ENCODE measurements around the gene INSYN2B. TPM values are rescaled to one million over a fixed set of nuclear protein-coding genes. Genes with fewer than 3 reads are reported as not detected.
A peak's percentile ranks its signal among the peaks of the same experiment; 100 is the strongest.

Gene INSYN2B
- total RNA-seq, 5 donors from 2014 or later (not counting 1 experiment from before 2014, with no cell fraction given), result not detected

- H3K4me3 Mint-ChIP-seq, result no peak overlapping the region
- no peak for DNase-seq
- Histone ChIP-seq H3K4me3 (ENCODE audit: control insufficient read depth in 1 of 2, extremely low read depth in 1 of 2, low read length in 1 of 2) (no peak overlapping the region), H3K4me1 (ENCODE audit: control insufficient read depth in 1 of 2, extremely low read depth in 1 of 2, insufficient read depth in 2 of 2, low read length in 2 of 2) (no peaks in the 10 kb centered on the region), H3K27me3 (replicated peaks in 1 of 2; ENCODE audit: control insufficient read depth in 2 of 2, extremely low read depth in 1 of 2, insufficient read depth in 2 of 2, low read length in 1 of 2) (no peaks in the 10 kb centered on the region), H3K9me3 (no peaks in the 10 kb centered on the region), H3K27ac (ENCODE audit: low read length) (no peak overlapping the region), H3K36me3 (ENCODE audit: control insufficient read depth in 2 of 2, extremely low read depth in 1 of 2, insufficient read depth in 1 of 2, low read length in 1 of 2) (peaks cover 0 to 10% of the 10 kb centered on the region in 2 donors)
- ATAC-seq (replicated peaks in 1 of 4), result no peak
- ChIA-PET POLR2A (no interaction called here), CTCF (no interaction called here)
- peaks cover 7 to 21% (median 10%) of the 10 kb centered on the region in 3 donors for H3K4me1 Mint-ChIP-seq
- no peak overlapping the region for H3K27ac Mint-ChIP-seq
- no CpG with 5 or more reads among the region's 4 CpGs for WGBS (ENCODE audit: insufficient coverage)
- peaks cover 38% of the 10 kb centered on the region for H3K36me3 Mint-ChIP-seq
- no peaks in the 10 kb centered on the region for H3K27me3 Mint-ChIP-seq
- H3K9me3 Mint-ChIP-seq, result no peaks in the 10 kb centered on the region
These were observed 37.3 kb downstream of the INSYN2B start for GRCh38 chr5:169943026-169943425.

- CTCF ChIA-PET, result no interaction called here
- H3K4me3 ChIP-seq (ENCODE audit: control insufficient read depth in 1 of 2, extremely low read depth in 1 of 2, low read length in 1 of 2), result no peak overlapping the region
- H3K27ac Mint-ChIP-seq, result peak overlapping the region in 1 of 2 donors; percentile 58
- no peak overlapping the region for H3K27ac ChIP-seq (ENCODE audit: low read length)
- POLR2A ChIA-PET, result no interaction called here
- no peaks in the 10 kb centered on the region for H3K27me3 ChIP-seq (replicated peaks in 1 of 2; ENCODE audit: control insufficient read depth in 2 of 2, extremely low read depth in 1 of 2, insufficient read depth in 2 of 2, low read length in 1 of 2)
- H3K4me3 Mint-ChIP-seq, result no peak overlapping the region
- no peaks in the 10 kb centered on the region for H3K9me3 ChIP-seq
- H3K4me1 ChIP-seq (ENCODE audit: control insufficient read depth in 1 of 2, extremely low read depth in 1 of 2, insufficient read depth in 2 of 2, low read length in 2 of 2), result no peaks in the 10 kb centered on the region
- no CpG with 5 or more reads among the region's 1 CpG for WGBS (ENCODE audit: insufficient coverage)
- ATAC-seq (replicated peaks in 1 of 4), result no peak
- peaks cover 34% of the 10 kb centered on the region for H3K36me3 Mint-ChIP-seq
- H3K36me3 ChIP-seq (ENCODE audit: control insufficient read depth in 2 of 2, extremely low read depth in 1 of 2, insufficient read depth in 1 of 2, low read length in 1 of 2), result peaks cover 0 to 2% of the 10 kb centered on the region in 2 donors
- peaks cover 9 to 21% (median 12%) of the 10 kb centered on the region in 3 donors for H3K4me1 Mint-ChIP-seq
- no peaks in the 10 kb centered on the region for H3K9me3 Mint-ChIP-seq
- H3K27me3 Mint-ChIP-seq, result no peaks in the 10 kb centered on the region
- DNase-seq, result no peak
These were observed 38.1 kb downstream of the INSYN2B start for GRCh38 chr5:169942181-169942580.

GRCh38 chr5:169941542-169941941, 38.8 kb downstream of the INSYN2B start:
- no peaks in the 10 kb centered on the region for H3K27me3 Mint-ChIP-seq
- H3K36me3 ChIP-seq (ENCODE audit: control insufficient read depth in 2 of 2, extremely low read depth in 1 of 2, insufficient read depth in 1 of 2, low read length in 1 of 2), result peaks cover 0 to 2% of the 10 kb centered on the region in 2 donors
- H3K9me3 ChIP-seq, result no peaks in the 10 kb centered on the region
- no peak overlapping the region for H3K4me3 ChIP-seq (ENCODE audit: control insufficient read depth in 1 of 2, extremely low read depth in 1 of 2, low read length in 1 of 2)
- H3K9me3 Mint-ChIP-seq, result no peaks in the 10 kb centered on the region
- H3K4me1 Mint-ChIP-seq, result peaks cover 8 to 21% (median 15%) of the 10 kb centered on the region in 3 donors
- DNase-seq (no peak), ATAC-seq (replicated peaks in 1 of 4) (no peak)
- H3K27ac ChIP-seq (ENCODE audit: low read length), result no peak overlapping the region
- peak overlapping the region in 1 of 2 donors; percentile 25 for H3K27ac Mint-ChIP-seq
- H3K4me1 ChIP-seq (ENCODE audit: control insufficient read depth in 1 of 2, extremely low read depth in 1 of 2, insufficient read depth in 2 of 2, low read length in 2 of 2), result no peaks in the 10 kb centered on the region
- no peaks in the 10 kb centered on the region for H3K27me3 ChIP-seq (replicated peaks in 1 of 2; ENCODE audit: control insufficient read depth in 2 of 2, extremely low read depth in 1 of 2, insufficient read depth in 2 of 2, low read length in 1 of 2)
- WGBS (ENCODE audit: insufficient coverage), result 97% methylated on average over 7 of the region's 7 CpGs
- ChIA-PET POLR2A (no interaction called here), CTCF (no interaction called here)
- peaks cover 35% of the 10 kb centered on the region for H3K36me3 Mint-ChIP-seq
- H3K4me3 Mint-ChIP-seq, result no peak overlapping the region

GRCh38 chr5:169939731-169940130, 40.6 kb downstream of the INSYN2B start:
- POLR2A ChIA-PET, result no interaction called here

GRCh38 chr5:169938439-169938838, 41.9 kb downstream of the INSYN2B start:
- no CpG with 5 or more reads among the region's 2 CpGs for WGBS (ENCODE audit: insufficient coverage)
- Histone ChIP-seq H3K9me3 (no peaks in the 10 kb centered on the region), H3K27ac (ENCODE audit: low read length) (no peak overlapping the region), H3K4me1 (ENCODE audit: control insufficient read depth in 1 of 2, extremely low read depth in 1 of 2, insufficient read depth in 2 of 2, low read length in 2 of 2) (peaks cover 4 to 8% of the 10 kb centered on the region in 2 experiments), H3K27me3 (replicated peaks in 1 of 2; ENCODE audit: control insufficient read depth in 2 of 2, extremely low read depth in 1 of 2, insufficient read depth in 2 of 2, low read length in 1 of 2) (no peaks in the 10 kb centered on the region), H3K4me3 (ENCODE audit: control insufficient read depth in 1 of 2, extremely low read depth in 1 of 2, low read length in 1 of 2) (no peak overlapping the region), H3K36me3 (ENCODE audit: control insufficient read depth in 2 of 2, extremely low read depth in 1 of 2, insufficient read depth in 1 of 2, low read length in 1 of 2) (peaks cover 0 to 7% of the 10 kb centered on the region in 2 donors)
- Mint-ChIP-seq H3K27me3 (no peaks in the 10 kb centered on the region), H3K36me3 (peaks cover 43% of the 10 kb centered on the region), H3K9me3 (no peaks in the 10 kb centered on the region), H3K4me1 (peaks cover 31 to 42% (median 34%) of the 10 kb centered on the region in 3 donors), H3K27ac (no peak overlapping the region), H3K4me3 (no peak overlapping the region)
- DNase-seq (no peak), ATAC-seq (replicated peaks in 1 of 4) (no peak)
- POLR2A ChIA-PET, result no interaction called here
- CTCF ChIA-PET, result no interaction called here

More at GRCh38 chr5:169939731-169940130, 40.6 kb downstream of the INSYN2B start:
- Mint-ChIP-seq H3K27ac (no peak overlapping the region), H3K4me1 (peaks cover 19 to 31% (median 21%) of the 10 kb centered on the region in 3 donors), H3K9me3 (no peaks in the 10 kb centered on the region), H3K36me3 (peaks cover 37% of the 10 kb centered on the region), H3K27me3 (no peaks in the 10 kb centered on the region), H3K4me3 (no peak overlapping the region)
- H3K27ac ChIP-seq (ENCODE audit: low read length), result no peak overlapping the region
- DNase-seq (no peak), ATAC-seq (replicated peaks in 1 of 4) (no peak)
- no peaks in the 10 kb centered on the region for H3K9me3 ChIP-seq
- no peak overlapping the region for H3K4me3 ChIP-seq (ENCODE audit: control insufficient read depth in 1 of 2, extremely low read depth in 1 of 2, low read length in 1 of 2)
- H3K27me3 ChIP-seq (replicated peaks in 1 of 2; ENCODE audit: control insufficient read depth in 2 of 2, extremely low read depth in 1 of 2, insufficient read depth in 2 of 2, low read length in 1 of 2), result no peaks in the 10 kb centered on the region
- CTCF ChIA-PET, result interaction anchor here in 1 of 2 donors (0.8 kb wide), 1 partner anchor 206 kb away, joined by 3 read pairs; no protein-coding TSS in a partner anchor
- WGBS (ENCODE audit: insufficient coverage), result 100% methylated on average over 1 of the region's 2 CpGs
- peaks cover 0 to 2% of the 10 kb centered on the region in 2 donors for H3K36me3 ChIP-seq (ENCODE audit: control insufficient read depth in 2 of 2, extremely low read depth in 1 of 2, insufficient read depth in 1 of 2, low read length in 1 of 2)
- peaks cover 4 to 8% of the 10 kb centered on the region in 2 experiments for H3K4me1 ChIP-seq (ENCODE audit: control insufficient read depth in 1 of 2, extremely low read depth in 1 of 2, insufficient read depth in 2 of 2, low read length in 2 of 2)

- WGBS (ENCODE audit: insufficient coverage), result no CpG with 5 or more reads among the region's 5 CpGs
- no peaks in the 10 kb centered on the region for H3K9me3 ChIP-seq
- Mint-ChIP-seq H3K4me1 (peaks cover 51 to 63% (median 52%) of the 10 kb centered on the region in 3 donors), H3K4me3 (no peak overlapping the region), H3K27me3 (no peaks in the 10 kb centered on the region), H3K36me3 (peaks cover 60% of the 10 kb centered on the region), H3K9me3 (no peaks in the 10 kb centered on the region), H3K27ac (peak overlapping the region; percentile 3 to 46)
- no peak overlapping the region for H3K4me3 ChIP-seq (ENCODE audit: control insufficient read depth in 1 of 2, extremely low read depth in 1 of 2, low read length in 1 of 2)
- no peaks in the 10 kb centered on the region for H3K27me3 ChIP-seq (replicated peaks in 1 of 2; ENCODE audit: control insufficient read depth in 2 of 2, extremely low read depth in 1 of 2, insufficient read depth in 2 of 2, low read length in 1 of 2)
- H3K27ac ChIP-seq (ENCODE audit: low read length), result no peak overlapping the region
- peaks cover 4 to 15% of the 10 kb centered on the region in 2 experiments for H3K4me1 ChIP-seq (ENCODE audit: control insufficient read depth in 1 of 2, extremely low read depth in 1 of 2, insufficient read depth in 2 of 2, low read length in 2 of 2)
- ATAC-seq (replicated peaks in 1 of 4) (no peak), DNase-seq (no peak)
- ChIA-PET CTCF (no interaction called here), POLR2A (no interaction called here)
- peaks cover 9 to 15% of the 10 kb centered on the region in 2 donors for H3K36me3 ChIP-seq (ENCODE audit: control insufficient read depth in 2 of 2, extremely low read depth in 1 of 2, insufficient read depth in 1 of 2, low read length in 1 of 2)
These were observed 44.5 kb downstream of the INSYN2B start for GRCh38 chr5:169935762-169936161.

- CTCF ChIA-PET, result no interaction called here
- DNase-seq (no peak), ATAC-seq (replicated peaks in 1 of 4) (peak in 1 of 4 experiments; percentile 15)
- Histone ChIP-seq H3K9me3 (no peaks in the 10 kb centered on the region), H3K4me3 (ENCODE audit: control insufficient read depth in 1 of 2, extremely low read depth in 1 of 2, low read length in 1 of 2) (no peak overlapping the region), H3K4me1 (ENCODE audit: control insufficient read depth in 1 of 2, extremely low read depth in 1 of 2, insufficient read depth in 2 of 2, low read length in 2 of 2) (peaks cover 4 to 15% of the 10 kb centered on the region in 2 experiments), H3K36me3 (ENCODE audit: control insufficient read depth in 2 of 2, extremely low read depth in 1 of 2, insufficient read depth in 1 of 2, low read length in 1 of 2) (peaks cover 9 to 19% of the 10 kb centered on the region in 2 donors), H3K27ac (ENCODE audit: low read length) (no peak overlapping the region), H3K27me3 (replicated peaks in 1 of 2; ENCODE audit: control insufficient read depth in 2 of 2, extremely low read depth in 1 of 2, insufficient read depth in 2 of 2, low read length in 1 of 2) (no peaks in the 10 kb centered on the region)
- 98% methylated on average over 5 of the region's 7 CpGs for WGBS (ENCODE audit: insufficient coverage)
- Mint-ChIP-seq H3K27me3 (no peaks in the 10 kb centered on the region), H3K27ac (no peak overlapping the region), H3K4me1 (peaks cover 55 to 68% (median 59%) of the 10 kb centered on the region in 3 donors), H3K9me3 (no peaks in the 10 kb centered on the region), H3K36me3 (peaks cover 67% of the 10 kb centered on the region), H3K4me3 (no peak overlapping the region)
- POLR2A ChIA-PET, result no interaction called here
These were observed 45.3 kb downstream of the INSYN2B start for GRCh38 chr5:169934990-169935389.
